SHP77 (cell line): ENCODE results near the gene ATP2A3.
"Not testable (repeated sequence)": the region's sequence is repeated elsewhere in the genome, so short reads cannot be mapped to it uniquely, and the experiment has no call there.

Experiments used
- DNase-seq, 2 experiments: peaks; one replicate each; lab custom pipeline; 2025; lab: John Stamatoyannopoulos, UW

Gene ATP2A3

DNA sequence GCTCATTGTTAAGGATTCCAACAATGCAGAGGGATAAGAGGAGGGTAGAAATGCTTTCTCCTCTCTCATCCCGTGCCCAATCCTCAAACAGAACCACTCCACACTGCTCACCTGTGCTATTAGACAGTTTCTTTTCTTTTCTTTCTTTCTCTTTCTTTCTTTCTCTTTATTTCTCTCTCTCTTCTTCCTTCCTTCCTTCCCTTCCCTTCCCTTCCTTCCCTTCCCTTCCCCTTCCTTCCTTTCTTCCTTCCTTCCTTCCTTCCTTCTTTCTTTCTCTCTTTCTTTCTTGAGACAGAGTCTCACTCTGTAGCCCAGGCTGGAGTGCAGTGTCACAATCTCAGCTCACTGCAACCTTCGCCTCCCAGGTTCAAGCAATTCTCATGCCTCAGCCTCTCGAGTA lies 27.5 kb upstream of the ATP2A3 start:
- not testable (repeated sequence) for DNase-seq

- DNase-seq: no peak
Measured at GRCh38 chr17:3990386-3991127, 26.3 kb upstream of the ATP2A3 start.

DNA sequence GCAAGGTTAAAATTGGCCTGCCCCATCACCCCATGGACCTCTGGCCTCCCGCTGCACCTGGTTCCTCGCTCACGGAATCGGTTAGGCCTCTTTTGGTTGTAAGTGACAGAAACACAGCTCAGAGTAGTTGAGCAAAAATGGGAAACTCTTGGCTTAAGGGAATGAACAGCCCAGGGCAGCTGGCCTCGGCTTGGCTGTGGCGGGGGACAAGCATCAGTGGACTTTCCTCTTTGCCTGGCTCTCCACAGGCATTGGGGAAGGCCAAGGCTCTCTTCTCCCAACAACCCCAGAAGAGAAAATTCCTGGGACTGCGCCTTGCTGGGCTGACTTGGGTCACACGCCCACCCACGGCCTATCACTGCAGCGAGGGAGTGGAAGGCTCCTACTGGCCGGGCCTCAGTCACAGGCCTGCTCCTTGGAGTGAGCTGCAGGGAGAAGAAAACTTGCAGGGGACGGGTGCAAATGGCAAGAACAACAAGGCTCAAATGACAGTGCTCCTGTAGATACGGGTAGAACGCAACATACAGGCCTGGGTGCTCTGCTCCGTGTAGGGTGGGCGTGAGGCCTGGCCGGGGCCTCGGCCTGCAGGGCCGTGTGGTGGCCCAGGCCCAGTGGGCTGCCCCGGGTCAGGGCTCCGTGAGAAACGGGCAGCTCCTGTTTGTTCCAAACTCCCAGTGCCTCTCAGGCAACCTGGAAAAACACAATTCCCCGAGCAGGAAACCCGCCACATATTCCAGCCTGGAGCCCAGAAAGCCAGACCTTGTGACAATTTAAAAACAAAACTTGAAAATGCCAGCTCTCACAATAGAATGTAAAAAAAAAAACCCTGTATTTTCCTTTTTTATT lies 25.0 kb upstream of the ATP2A3 start:
- DNase-seq: no peak

- DNase-seq: no peak
Measured at GRCh38 chr17:3988297-3989040, 24.2 kb upstream of the ATP2A3 start.

DNA sequence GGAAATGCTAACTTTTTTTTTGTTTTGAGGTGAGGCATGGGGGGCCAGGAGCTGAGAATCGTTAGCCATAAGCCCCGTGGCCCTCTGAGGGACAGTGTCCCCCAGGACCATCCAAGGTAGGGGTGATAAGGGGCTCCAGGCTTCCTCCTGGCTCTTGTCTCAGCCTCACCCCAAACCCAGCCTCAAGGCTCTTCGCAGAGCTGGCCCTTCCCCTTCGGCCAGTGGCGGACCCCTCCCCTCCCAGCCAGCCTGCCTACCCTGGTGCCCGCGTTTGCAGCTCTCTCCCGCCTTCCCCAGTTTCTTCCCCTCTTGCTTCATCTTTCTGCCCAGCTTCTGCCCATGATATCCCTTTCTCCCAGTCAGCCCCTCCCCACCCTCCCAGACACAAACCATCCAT lies 22.7 kb upstream of the ATP2A3 start:
- DNase-seq: no peak

- peak in 1 of 2 experiments; percentile 34 for DNase-seq
Measured at GRCh38 chr17:3986270-3986938, 22.2 kb upstream of the ATP2A3 start.

GRCh38 chr17:3985846-3986245 lies 21.6 kb upstream of the ATP2A3 start:
- DNase-seq: peak in 1 of 2 experiments; percentile 36

- no peak for DNase-seq
Measured at GRCh38 chr17:3983606-3984484, 19.6 kb upstream of the ATP2A3 start.

DNA sequence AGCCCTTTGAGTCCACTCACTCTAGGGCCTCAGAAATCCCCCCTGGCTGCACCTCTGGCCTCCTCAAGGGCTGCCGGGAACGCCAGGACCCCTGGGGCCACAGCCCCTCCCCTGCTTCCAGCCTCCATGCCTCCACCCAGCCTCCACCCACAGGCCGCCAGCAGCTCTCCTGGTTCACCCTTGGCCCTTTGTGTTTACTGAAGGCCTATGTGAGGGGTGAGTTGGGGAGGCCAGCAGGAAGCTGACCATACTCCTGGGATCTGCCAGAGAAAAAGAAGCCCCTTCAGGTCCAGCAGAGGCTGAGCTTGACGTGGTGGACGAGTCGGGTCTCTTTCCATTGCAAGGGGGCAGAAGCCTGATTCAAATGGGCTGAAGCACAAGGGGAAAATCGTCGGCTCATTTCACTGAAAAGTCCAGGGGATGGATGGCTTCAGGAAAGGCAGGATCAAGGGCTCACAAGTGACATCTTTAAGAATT lies 18.3 kb upstream of the ATP2A3 start:
- no peak for DNase-seq

- DNase-seq: no peak
Measured at GRCh38 chr17:3982113-3982512, 17.9 kb upstream of the ATP2A3 start.

- no peak for DNase-seq
Measured at GRCh38 chr17:3981455-3981854, 17.2 kb upstream of the ATP2A3 start.

- DNase-seq: no peak
Measured at GRCh38 chr17:3980381-3981014, 16.3 kb upstream of the ATP2A3 start.

DNA sequence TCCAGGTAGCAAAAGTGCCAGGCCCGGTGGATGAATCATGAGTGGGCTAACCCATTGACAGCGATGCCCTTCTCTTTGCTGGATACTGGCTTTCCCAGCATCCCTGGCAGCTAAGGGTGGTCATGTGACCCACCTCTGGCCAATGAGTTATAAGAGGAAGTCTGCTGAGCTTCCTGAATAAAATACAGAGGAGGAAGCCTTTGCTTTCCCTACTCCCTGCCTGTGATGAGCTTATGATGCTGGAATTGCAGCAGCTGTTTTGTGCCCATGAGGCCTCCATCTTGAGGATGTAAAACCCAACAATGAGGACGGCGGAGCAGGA lies 15.0 kb upstream of the ATP2A3 start:
- DNase-seq: no peak

- DNase-seq: no peak
Measured at GRCh38 chr17:3978421-3979289, 14.4 kb upstream of the ATP2A3 start.

- DNase-seq: peak in 1 of 2 experiments; percentile 33
Measured at GRCh38 chr17:3977387-3977786, 13.2 kb upstream of the ATP2A3 start.

- no peak for DNase-seq
Measured at GRCh38 chr17:3976675-3977171, 12.5 kb upstream of the ATP2A3 start.

GRCh38 chr17:3974980-3975379 lies 10.7 kb upstream of the ATP2A3 start:
- DNase-seq: no peak

DNA sequence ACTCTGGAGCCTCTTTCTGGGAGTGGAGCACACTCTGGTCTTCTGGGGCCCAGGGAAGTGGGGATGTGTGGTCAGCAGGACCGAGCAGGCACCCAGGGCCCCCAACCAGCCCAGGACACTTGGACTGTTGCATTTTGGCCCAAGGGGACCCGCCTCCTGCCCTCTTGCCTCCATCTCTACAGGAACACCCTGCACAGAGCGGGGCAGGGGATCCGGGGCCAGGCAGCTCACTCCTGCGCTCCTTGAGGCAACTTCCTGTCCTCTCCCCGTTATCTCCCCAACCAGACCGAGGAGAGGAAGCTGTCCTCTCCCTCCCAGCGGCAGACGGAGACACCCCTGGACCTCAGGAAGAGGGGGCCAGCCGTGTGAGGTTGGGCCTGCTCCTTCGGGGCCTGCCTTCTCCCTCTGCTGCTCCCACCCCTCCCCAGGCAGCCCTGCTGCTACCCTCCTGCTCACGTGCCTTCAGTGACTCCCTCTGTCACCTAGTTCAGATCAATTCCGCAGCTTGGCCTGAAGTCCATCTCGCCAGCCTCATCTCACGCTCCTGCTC lies 10.0 kb upstream of the ATP2A3 start:
- no peak for DNase-seq
